HepG2 (cell line): Measurements from ENCODE around the gene EIF5A. TPM values are rescaled to one million over a fixed set of nuclear protein-coding genes. Genes with fewer than 3 reads are reported as not detected.
A peak's percentile ranks its signal among the peaks of the same experiment; 100 is the strongest.

Experiments
- ATRX ChIP-seq: sonication (generic); formaldehyde crosslinking; IDR thresholded peaks from 2 replicates; pipeline ENCODE4 v1.4.0; 2020; ENCODE audit warnings: missing genetic modification reagents, borderline replicate concordance
- FLYWCH1 ChIP-seq: sonication (generic); formaldehyde crosslinking; IDR thresholded peaks from 2 replicates; pipeline ENCODE4 v1.8.1; 2023; ENCODE audit warnings: mild to moderate bottlenecking, missing genetic modification reagents
- ISL2 ChIP-seq: sonication (generic); formaldehyde crosslinking; IDR thresholded peaks from 2 replicates; pipeline ENCODE4 v1.5.0; 2020; ENCODE audit warnings: missing genetic modification reagents
- NFYB ChIP-seq: sonication (generic); formaldehyde crosslinking; IDR thresholded peaks from 2 replicates; pipeline ENCODE4 v1.4.0; 2020; ENCODE audit warnings: missing genetic modification reagents
- NKX3-1 ChIP-seq: sonication (generic); formaldehyde crosslinking; IDR thresholded peaks from 2 replicates; pipeline ENCODE4 v1.5.0; 2020; ENCODE audit warnings: missing genetic modification reagents
- POLR2AphosphoS2 ChIP-seq: IDR thresholded peaks from 2 replicates; pipeline ENCODE4 v1.6.1; 2011; ENCODE audit warnings: low read depth, low read length, improper control_type of control experiment
- RELA ChIP-seq: sonication (generic); formaldehyde crosslinking; IDR thresholded peaks from 2 replicates; pipeline ENCODE4 v1.4.0; 2020; ENCODE audit warnings: missing genetic modification reagents
- SOX5 ChIP-seq: IDR thresholded peaks from 2 replicates; pipeline ENCODE4 v1.6.1; 2016; ENCODE audit warnings: borderline replicate concordance
- YEATS4 ChIP-seq: sonication (generic); formaldehyde crosslinking; IDR thresholded peaks from 2 replicates; pipeline ENCODE4 v1.4.0; 2020; ENCODE audit warnings: missing genetic modification reagents, borderline replicate concordance
- ZNF138 ChIP-seq: sonication (generic); formaldehyde crosslinking; IDR thresholded peaks from 2 replicates; pipeline ENCODE4 v1.5.0; 2020; ENCODE audit warnings: mild to moderate bottlenecking, low read depth, missing genetic modification reagents
- ZNF264 ChIP-seq: sonication (generic); formaldehyde crosslinking; IDR thresholded peaks from 2 replicates; pipeline ENCODE4 v1.4.0; 2020; ENCODE audit warnings: missing genetic modification reagents
- ZNF343 ChIP-seq: sonication (generic); formaldehyde crosslinking; IDR thresholded peaks from 2 replicates; pipeline ENCODE4 v1.4.0; 2020; ENCODE audit warnings: mild to moderate bottlenecking, missing genetic modification reagents
- ZNF790 ChIP-seq: sonication (generic); formaldehyde crosslinking; IDR thresholded peaks from 2 replicates; pipeline ENCODE4 v1.8.0; 2022; ENCODE audit warnings: missing genetic modification reagents, mild to moderate bottlenecking, borderline replicate concordance
- ZSCAN21 ChIP-seq: sonication (generic); formaldehyde crosslinking; IDR thresholded peaks from 2 replicates; pipeline ENCODE4 v1.8.0; 2022; ENCODE audit warnings: mild to moderate bottlenecking, missing genetic modification reagents, moderate library complexity, borderline replicate concordance
- polyA plus RNA-seq, 8 experiments: library from polyadenylated mRNA; depleted of rRNA in 3 of 8; stranded (reverse) in 7 of 8; unstranded in 1 of 8; fragments of >200 nt; fragmentation: Illumina TruSeq in 4 of 8; extraction: Trizol in 4 of 8; gene quantifications; 2 replicates each; pipeline versions ENCODE4 v1.2.1 to v1.2.3, GENCODE V29; 2011 to 2016; ENCODE audit warnings: low read depth in 4 of 8, missing spikeins in 1 of 8, mixed read lengths in 1 of 8; ENCODE audit not compliant: insufficient read depth in 1 of 8
- total RNA-seq, 5 experiments: library from RNA; depleted of rRNA; stranded (reverse); fragments of >200 nt; fragmentation: Illumina TruSeq; extraction: Trizol; gene quantifications; 2 replicates each; pipeline ENCODE4 v1.2.3, GENCODE V29; 2016; ENCODE audit warnings: low read depth in 1 of 5
- TF ChIP-seq, protein P1 (sequence below): IDR thresholded peaks from 2 replicates; pipeline ENCODE4 v1.6.1; 2016; ENCODE audit warnings: missing compliant biosample characterization, missing genetic modification reagents, borderline replicate concordance
- TF ChIP-seq, protein P2 (sequence below): sonication (generic); formaldehyde crosslinking; conservative IDR thresholded peaks from 2 replicates; pipeline ENCODE4 v1.8.0; 2022; ENCODE audit warnings: mild to moderate bottlenecking, moderate library complexity, missing genetic modification reagents
- TF ChIP-seq, protein P3 (sequence below): IDR thresholded peaks from 2 replicates; pipeline ENCODE4 v1.6.1; 2016; ENCODE audit warnings: low read depth, missing genetic modification reagents, missing compliant biosample characterization
- TF ChIP-seq, protein P4 (sequence below): sonication (generic); formaldehyde crosslinking; IDR thresholded peaks from 2 replicates; pipeline ENCODE4 v1.4.0; 2020; ENCODE audit warnings: mild to moderate bottlenecking, missing genetic modification reagents
- TF ChIP-seq, protein P5 (sequence below): sonication (generic); formaldehyde crosslinking; conservative IDR thresholded peaks from 2 replicates; pipeline ENCODE4 v1.8.0; 2022; ENCODE audit warnings: low read depth, missing genetic modification reagents

The EIF5A gene
- total and polyA plus RNA-seq, 2 of the 13 experiments (the other 11 are each of a cell fraction or from before 2014, with no cell fraction given) = 319 to 337 TPM

DNA sequence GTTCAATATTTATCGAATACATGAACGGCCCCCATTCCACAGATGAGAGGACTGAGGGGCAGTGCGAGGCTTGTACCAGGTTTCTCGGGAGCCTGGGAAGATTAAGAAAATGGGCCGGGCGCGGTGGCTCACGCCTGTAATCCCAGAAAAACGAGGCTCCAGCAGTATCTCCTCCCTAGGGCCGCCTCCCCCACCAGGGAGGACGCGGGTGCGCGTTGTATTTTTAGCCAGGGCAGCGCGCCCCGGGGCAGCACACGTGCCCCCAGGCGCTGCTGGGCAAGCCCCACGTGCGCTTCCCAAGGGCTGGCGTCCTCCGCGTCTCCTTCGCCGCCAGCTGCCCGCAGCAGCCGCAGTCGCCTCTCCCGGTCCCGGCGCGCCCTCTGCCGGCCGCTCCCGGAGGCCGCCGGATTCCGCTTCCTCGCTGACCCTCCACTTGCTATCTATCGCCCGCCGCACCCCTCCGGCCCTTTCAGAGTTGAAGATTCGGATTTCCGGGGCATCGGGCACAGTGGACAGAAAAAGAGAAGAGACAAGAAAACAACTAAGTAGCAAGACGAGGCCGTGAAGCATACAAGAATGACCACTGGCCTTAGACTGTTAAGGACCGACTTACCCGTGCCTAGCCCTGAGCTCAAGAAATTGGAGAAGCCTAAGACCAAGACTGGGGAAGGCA, 11.1 kb upstream of the EIF5A start (continued):
- TF ChIP-seq, protein P1, sequence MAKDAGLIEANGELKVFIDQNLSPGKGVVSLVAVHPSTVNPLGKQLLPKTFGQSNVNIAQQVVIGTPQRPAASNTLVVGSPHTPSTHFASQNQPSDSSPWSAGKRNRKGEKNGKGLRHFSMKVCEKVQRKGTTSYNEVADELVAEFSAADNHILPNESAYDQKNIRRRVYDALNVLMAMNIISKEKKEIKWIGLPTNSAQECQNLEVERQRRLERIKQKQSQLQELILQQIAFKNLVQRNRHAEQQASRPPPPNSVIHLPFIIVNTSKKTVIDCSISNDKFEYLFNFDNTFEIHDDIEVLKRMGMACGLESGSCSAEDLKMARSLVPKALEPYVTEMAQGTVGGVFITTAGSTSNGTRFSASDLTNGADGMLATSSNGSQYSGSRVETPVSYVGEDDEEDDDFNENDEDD = peak; percentile 75; the same call in 1 of the 2 replicates
- TF ChIP-seq SOX5 (CRISPR knock-in tag) (peak; percentile 40; the same call in 1 of the 2 replicates), ZNF343 (peak; percentile 72; the same call in 1 of the 2 replicates), ATRX (CRISPR knock-in tag) (no peak), POLR2AphosphoS2 (no peak), FLYWCH1 (no peak), ZSCAN21 (CRISPR knock-in tag) (peak; percentile 64; the same call in 1 of the 2 replicates), ZNF790 (CRISPR knock-in tag) (no peak; the same call in 1 of the 2 replicates), NFYB (CRISPR knock-in tag) (no peak), ZNF138 (CRISPR knock-in tag) (0 out of 2 replicates have a peak, but pooled peaks have one; percentile 44), NKX3-1 (0 out of 2 replicates have a peak, but pooled peaks have one; percentile 51), YEATS4 (CRISPR knock-in tag) (peak; percentile 77; the same call in 1 of the 2 replicates), RELA (CRISPR knock-in tag) (no peak), ZNF264 (CRISPR knock-in tag) (0 out of 2 replicates have a peak, but pooled peaks have one; percentile 32), ISL2 (CRISPR knock-in tag) (peak; percentile 41; the same call in 1 of the 2 replicates)
- TF ChIP-seq, protein P2, sequence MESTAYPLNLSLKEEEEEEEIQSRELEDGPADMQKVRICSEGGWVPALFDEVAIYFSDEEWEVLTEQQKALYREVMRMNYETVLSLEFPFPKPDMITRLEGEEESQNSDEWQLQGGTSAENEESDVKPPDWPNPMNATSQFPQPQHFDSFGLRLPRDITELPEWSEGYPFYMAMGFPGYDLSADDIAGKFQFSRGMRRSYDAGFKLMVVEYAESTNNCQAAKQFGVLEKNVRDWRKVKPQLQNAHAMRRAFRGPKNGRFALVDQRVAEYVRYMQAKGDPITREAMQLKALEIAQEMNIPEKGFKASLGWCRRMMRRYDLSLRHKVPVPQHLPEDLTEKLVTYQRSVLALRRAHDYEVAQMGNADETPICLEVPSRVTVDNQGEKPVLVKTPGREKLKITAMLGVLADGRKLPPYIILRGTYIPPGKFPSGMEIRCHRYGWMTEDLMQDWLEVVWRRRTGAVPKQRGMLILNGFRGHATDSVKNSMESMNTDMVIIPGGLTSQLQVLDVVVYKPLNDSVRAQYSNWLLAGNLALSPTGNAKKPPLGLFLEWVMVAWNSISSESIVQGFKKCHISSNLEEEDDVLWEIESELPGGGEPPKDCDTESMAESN (CRISPR knock-in tag) = peak; percentile 48; the same call in 1 of the 2 replicates
- TF ChIP-seq, protein P3, sequence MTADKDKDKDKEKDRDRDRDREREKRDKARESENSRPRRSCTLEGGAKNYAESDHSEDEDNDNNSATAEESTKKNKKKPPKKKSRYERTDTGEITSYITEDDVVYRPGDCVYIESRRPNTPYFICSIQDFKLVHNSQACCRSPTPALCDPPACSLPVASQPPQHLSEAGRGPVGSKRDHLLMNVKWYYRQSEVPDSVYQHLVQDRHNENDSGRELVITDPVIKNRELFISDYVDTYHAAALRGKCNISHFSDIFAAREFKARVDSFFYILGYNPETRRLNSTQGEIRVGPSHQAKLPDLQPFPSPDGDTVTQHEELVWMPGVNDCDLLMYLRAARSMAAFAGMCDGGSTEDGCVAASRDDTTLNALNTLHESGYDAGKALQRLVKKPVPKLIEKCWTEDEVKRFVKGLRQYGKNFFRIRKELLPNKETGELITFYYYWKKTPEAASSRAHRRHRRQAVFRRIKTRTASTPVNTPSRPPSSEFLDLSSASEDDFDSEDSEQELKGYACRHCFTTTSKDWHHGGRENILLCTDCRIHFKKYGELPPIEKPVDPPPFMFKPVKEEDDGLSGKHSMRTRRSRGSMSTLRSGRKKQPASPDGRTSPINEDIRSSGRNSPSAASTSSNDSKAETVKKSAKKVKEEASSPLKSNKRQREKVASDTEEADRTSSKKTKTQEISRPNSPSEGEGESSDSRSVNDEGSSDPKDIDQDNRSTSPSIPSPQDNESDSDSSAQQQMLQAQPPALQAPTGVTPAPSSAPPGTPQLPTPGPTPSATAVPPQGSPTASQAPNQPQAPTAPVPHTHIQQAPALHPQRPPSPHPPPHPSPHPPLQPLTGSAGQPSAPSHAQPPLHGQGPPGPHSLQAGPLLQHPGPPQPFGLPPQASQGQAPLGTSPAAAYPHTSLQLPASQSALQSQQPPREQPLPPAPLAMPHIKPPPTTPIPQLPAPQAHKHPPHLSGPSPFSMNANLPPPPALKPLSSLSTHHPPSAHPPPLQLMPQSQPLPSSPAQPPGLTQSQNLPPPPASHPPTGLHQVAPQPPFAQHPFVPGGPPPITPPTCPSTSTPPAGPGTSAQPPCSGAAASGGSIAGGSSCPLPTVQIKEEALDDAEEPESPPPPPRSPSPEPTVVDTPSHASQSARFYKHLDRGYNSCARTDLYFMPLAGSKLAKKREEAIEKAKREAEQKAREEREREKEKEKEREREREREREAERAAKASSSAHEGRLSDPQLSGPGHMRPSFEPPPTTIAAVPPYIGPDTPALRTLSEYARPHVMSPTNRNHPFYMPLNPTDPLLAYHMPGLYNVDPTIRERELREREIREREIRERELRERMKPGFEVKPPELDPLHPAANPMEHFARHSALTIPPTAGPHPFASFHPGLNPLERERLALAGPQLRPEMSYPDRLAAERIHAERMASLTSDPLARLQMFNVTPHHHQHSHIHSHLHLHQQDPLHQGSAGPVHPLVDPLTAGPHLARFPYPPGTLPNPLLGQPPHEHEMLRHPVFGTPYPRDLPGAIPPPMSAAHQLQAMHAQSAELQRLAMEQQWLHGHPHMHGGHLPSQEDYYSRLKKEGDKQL (CRISPR knock-in tag) = no peak
- TF ChIP-seq, protein P4, sequence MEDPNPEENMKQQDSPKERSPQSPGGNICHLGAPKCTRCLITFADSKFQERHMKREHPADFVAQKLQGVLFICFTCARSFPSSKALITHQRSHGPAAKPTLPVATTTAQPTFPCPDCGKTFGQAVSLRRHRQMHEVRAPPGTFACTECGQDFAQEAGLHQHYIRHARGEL (CRISPR knock-in tag) = no peak
- TF ChIP-seq, protein P5, sequence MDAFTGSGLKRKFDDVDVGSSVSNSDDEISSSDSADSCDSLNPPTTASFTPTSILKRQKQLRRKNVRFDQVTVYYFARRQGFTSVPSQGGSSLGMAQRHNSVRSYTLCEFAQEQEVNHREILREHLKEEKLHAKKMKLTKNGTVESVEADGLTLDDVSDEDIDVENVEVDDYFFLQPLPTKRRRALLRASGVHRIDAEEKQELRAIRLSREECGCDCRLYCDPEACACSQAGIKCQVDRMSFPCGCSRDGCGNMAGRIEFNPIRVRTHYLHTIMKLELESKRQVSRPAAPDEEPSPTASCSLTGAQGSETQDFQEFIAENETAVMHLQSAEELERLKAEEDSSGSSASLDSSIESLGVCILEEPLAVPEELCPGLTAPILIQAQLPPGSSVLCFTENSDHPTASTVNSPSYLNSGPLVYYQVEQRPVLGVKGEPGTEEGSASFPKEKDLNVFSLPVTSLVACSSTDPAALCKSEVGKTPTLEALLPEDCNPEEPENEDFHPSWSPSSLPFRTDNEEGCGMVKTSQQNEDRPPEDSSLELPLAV = no peak
